PC-3 (cell line): Measurements from ENCODE around the gene BSG.

Experiments
- EZH2 ChIP-seq: fragments of 300-600 bp; sonication (generic); IDR thresholded peaks from one replicate; pipeline ENCODE4 v1.6.1; 2017; ENCODE audit warnings: antibody characterized with exemption, mild to moderate bottlenecking, low read length; ENCODE audit not compliant: unreplicated experiment
- TF ChIP-seq, protein P1 (sequence below): fragments of 300-600 bp; sonication (generic); conservative IDR thresholded peaks from 2 replicates; pipeline ENCODE4 v1.5.1; 2017; ENCODE audit warnings: antibody characterized with exemption, low read depth, mild to moderate bottlenecking, low read length

DNA sequence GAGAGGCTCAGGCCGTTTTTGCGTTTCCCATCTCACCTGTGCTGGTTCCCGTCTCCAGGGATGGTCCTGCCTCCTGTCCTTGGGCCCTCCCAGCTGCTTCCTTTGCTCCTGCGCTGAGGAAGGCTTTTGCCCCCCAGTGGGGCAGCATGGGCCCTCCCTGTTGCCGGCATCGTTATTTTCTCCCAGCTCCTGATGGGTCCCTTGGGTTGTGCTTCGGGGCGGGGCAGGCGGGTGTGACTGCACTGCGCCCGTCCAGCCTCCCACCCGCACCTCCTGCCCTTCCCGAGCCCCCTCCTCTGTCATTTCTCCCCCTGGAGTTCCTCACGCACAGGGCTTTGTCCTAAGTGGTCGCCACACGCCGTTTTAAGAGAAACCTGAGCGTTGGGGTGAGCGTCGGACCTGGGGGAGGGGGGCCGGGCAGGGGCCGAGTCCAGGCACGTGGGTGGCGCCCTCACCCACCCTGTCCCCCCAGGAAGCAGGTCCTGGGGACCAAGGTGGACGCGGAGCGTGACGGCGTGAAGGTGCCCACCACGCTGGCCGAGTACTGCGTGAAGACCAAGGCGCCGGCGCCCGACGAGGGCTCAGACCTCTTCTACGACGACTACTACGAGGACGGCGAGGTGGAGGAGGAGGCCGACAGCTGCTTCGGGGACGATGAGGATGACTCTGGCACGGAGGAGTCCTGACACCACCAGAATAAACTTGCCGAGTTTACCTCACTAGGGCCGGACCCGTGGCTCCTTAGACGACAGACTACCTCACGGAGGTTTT is 31.3 kb upstream of the BSG start:
- TF ChIP-seq, protein P1, sequence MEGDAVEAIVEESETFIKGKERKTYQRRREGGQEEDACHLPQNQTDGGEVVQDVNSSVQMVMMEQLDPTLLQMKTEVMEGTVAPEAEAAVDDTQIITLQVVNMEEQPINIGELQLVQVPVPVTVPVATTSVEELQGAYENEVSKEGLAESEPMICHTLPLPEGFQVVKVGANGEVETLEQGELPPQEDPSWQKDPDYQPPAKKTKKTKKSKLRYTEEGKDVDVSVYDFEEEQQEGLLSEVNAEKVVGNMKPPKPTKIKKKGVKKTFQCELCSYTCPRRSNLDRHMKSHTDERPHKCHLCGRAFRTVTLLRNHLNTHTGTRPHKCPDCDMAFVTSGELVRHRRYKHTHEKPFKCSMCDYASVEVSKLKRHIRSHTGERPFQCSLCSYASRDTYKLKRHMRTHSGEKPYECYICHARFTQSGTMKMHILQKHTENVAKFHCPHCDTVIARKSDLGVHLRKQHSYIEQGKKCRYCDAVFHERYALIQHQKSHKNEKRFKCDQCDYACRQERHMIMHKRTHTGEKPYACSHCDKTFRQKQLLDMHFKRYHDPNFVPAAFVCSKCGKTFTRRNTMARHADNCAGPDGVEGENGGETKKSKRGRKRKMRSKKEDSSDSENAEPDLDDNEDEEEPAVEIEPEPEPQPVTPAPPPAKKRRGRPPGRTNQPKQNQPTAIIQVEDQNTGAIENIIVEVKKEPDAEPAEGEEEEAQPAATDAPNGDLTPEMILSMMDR: no peak
- no peak for TF ChIP-seq EZH2
